ENCODE data around the gene ENPP1.
"Not testable (repeated sequence)": the region's sequence is repeated elsewhere in the genome, so short reads cannot be mapped to it uniquely, and the experiment has no call there.

The ENPP1 gene

DNA sequence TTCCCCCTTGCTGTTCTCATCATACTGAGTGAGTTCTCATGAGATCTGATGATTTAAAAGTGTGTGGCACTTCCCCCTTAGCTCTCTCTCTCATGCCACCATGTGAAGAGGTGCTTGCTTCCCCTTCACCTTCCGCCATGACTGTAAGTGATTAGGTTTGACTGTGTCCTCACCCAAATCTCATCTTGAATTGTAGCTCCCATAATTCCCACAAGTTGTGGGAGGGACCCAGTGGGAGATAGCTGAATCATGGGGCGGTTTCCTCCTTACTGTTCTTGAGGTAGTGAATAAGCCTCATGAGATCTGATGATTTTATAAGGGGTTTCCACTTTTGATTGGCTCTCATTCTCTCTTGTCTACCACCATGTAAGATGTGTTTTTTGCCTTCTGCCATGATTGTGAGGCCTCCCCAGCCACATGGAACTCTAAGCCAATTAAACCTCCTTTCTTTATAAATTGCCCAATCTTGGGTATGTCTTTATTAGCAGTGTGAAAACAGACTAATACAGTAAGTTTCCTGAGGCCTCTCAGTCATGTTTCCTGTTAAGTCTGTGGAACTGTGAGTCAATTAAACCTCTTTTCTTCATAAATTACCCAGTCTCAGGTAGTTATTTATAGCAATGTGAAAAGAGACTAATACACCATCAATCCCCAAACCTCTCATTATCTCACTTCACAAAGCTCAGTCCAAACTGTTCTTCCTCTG is 108.4 kb downstream of the ENPP1 start:
- DNase-seq (ENCODE audit: low spot score), result not testable (repeated sequence)

DNA sequence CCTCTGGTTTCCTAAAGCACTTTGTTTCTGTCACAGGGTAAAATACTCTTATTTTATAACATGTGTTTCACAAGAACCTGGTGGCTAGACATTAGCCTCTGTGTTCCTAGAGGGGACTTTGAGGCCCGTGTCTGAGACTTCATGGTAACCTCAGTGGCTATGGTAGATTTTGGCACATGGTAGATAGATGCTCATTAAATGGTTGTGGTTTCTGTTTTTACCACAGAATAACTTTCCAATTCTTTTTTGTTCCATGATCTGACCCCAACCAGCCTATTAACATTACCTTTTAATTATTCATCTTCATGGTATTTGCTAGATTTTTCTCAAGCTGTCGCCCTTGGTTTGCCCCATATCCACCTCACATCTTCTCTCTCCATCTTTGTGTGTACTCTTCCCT is 109.0 kb downstream of the ENPP1 start:
- no peak for DNase-seq (ENCODE audit: low spot score)

DNA sequence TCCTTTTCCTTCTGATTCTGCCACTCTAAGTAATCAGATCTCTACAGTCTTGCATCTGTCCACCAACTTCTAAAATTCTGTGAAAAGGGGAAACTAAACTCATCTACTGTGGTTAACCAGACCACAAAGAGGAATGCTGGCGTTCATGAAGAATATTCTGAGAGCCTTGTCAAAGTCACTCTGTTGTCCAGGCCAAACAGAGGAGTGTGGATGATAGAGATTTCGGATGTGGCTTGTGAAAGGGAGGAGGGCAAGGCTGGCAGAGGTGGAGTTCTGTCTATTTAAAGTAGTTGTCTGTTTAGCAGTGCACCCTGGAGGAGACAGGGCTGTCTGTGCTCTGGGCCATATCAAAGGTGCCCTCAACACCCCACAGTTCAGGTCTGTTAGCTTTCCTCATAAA is 109.5 kb downstream of the ENPP1 start:
- DNase-seq (ENCODE audit: low spot score), result peak; percentile 8

DNA sequence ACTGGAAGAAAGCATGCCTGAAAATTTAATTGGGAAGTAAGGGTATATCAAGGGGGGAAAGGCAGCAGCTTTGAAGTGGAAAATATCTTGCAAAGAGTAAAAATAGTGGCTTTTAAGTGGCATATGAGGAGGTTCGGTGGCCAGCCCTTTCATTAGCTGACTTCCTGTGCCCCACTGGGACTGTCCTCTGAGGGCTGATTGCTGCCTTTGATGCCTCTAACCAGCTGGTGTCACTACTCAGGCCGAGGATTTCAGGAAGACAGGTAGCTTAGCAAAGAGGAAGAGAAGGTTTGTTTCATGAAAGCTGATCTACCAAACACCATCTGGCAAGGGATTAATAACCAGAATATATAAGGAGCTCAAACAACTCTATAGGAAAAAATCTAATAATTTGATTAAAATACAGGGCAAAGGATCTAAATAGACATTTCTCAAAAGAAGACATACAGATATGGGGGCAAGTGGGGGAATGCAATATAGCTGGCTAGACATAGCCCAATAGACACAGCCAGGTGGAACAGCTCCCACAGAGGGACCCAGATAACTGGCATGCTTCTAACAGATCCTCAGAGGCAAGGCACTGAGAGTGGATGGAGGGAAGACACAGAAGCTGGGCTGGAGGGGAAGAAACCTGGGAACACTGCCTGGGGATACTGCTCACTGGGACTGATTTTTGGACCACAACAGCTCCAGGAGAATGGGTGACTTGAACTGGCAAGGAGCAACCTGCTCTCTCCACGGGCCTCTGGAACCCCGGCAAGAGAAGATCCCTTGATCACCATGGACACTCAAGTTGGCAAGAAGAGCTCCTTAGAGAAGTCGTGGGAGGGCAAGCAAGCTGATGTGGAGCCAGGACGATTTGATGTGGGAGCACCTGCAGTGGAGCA is 110.2 kb downstream of the ENPP1 start:
- no peak for DNase-seq (ENCODE audit: low spot score)

DNA sequence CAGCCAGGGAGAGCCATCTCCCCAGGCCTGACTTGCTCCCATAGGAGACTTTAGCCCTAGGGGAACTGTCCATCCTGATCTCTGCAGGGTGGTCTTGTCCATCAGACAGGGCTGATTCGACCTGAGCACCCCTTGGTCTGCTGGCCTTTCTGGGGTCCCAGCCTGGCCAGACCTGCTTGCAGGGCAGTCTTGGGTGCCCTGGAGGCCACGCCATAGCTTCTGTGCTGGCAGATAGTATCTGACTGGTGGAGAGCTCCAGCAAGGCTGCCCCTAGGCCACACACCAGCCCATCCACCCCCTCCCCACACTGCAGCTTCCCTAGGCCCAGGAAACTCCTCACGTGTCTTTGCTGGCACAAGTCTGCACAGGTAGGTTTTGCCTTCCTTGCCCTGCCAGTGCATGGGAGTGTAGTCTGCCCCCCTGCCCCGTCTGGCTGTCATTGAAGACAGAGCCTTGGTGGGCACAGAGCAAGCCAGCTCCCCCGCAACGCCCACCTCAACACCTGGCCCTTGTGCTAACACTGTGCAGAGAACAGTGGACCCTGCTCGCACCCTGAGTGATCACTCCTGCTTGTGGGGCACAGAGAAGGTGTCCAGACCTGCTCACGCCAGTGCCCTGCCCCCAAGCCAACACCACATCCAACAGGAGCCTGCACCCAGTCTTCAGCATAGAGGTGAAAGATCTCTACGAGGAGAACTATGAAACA is 111.0 kb downstream of the ENPP1 start:
- no peak for DNase-seq (ENCODE audit: low spot score)

DNA sequence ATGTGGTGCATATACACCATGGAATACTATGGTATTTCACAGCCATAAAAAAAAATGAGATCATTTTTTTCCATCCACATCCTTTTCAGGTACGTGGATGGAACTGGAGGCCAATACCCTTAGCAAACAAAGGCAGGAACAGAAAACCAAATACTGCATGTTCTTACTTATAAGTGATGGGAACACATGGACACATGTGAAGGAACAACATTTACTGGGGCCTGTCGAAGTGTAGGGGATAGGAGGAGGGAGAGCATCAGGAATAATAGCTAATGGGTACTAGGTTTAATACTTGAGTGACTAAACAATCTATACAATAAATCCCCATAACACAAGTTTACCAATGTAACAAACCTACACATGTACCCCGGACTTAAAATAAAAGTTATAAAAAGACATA is 112.8 kb downstream of the ENPP1 start:
- DNase-seq (ENCODE audit: low spot score), result no peak

DNA sequence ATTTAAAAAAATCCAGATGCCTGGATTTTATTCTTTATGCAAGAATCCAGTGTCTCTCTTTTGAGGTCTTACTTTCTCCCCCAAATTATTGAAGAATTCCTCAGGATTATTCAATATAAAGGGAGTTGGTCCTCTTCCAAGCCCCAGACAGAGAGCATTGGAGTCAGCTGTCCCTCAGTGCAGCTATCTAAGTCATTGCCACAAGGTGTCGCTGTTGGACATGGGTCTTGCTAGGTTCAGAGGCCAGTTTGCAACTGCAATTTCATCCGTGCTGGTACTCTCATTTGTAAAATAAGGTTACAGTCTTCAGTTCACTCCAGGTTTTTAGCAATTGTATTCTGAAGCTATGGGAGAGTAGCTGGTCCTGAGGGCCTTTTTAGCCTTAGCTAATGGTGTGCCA is 115.5 kb downstream of the ENPP1 start:
- DNase-seq (ENCODE audit: low spot score), result peak; percentile 24

DNA sequence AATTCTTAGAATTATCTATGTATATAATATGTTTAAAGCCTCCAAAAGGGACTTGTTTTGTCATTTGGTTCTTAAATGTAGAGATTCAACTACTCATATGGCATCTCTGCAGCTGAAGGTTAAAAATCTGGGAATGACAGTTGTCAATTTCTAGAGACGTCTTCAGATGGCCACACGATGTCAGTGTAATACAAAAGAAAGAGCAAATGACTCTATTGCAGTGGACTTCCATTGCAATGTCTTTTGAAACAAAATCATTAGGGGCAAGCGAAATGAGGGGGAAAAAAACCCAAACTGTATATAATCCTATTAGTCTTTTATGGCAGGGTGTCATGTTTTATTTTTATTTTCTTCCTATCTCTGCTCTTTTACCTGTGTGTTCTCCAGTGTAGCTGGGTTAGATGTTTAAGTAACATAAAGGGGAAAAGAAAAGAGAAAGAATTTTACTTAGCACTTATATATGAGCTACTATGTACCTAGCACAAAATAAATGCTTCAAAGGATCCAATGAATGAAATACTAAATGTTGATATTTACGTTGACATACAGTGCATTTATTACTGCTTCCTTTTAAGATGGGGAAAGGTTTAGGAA is 117.2 kb downstream of the ENPP1 start:
- peak; percentile 44 for DNase-seq (ENCODE audit: low spot score)

DNA sequence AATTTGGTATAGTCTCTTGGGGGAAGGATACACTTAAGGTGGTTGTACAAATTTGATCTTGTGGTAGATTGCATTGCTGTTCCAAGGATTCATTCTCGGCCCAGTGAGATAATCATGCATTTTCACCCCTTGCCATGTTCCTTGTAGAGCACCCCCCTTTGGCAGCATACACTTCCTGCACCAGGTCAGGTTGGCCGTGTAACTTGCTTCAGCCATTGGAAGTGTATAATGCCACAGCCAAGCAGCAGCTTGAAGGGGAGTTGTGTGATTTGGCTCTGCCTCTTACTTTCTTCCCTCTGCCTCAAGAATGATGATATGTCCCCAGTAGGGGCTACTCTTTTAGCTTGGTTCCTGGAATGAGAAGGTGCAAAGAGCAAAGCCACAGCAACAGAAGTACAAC is 121.4 kb downstream of the ENPP1 start:
- DNase-seq (ENCODE audit: low spot score), result no peak

DNA sequence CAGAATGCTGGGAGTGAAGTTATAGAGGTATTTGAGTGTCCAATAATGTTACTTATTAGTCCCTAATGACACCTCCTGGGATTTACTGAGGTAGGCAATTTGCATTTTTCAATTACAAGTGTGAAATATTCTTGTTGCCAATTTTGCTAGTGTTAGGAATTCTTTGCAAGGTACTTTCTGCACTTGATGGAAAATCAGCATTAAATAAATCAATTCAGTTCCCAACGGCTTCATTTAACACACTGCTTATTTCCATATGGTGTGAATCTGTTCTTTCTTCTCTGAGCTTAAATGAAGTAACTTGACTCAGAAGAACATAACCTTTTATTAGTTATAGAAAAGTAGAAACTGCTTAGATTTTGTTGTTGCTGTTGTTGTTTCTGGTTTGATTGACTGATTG is 122.2 kb downstream of the ENPP1 start:
- DNase-seq (ENCODE audit: low spot score), result no peak

DNA sequence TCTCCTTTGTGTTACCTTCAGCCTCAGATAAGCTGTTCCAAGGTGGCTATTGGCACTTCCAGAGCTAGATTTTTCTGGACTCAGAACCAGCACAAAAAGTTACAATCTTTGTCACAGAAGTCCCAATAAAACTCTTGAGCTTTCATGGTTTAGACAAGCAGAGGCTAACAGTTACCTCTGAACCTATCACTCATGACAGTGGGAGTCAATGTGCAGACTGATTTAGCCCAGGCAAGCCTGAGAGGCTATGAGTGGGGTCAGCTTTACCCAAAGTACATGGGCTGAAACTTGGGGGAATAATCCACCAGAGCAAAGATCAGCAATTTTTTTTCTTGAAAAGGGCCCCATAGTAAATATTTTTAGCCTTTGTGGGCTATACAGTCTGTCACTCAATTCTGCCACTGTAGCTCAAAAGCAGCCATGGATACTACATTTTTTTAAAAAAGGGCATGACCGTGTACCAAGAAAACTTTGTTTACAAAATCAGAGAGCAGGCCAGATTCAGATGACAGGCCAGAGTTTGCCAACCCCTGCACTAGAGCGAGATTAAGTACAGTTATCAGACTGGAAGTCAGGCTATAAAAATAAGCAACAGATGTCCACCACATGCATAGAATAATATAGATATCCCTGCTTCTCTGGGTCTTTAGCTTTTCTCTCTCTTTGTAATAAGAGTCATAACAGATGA is 123.4 kb downstream of the ENPP1 start:
- no peak for DNase-seq (ENCODE audit: low spot score)

DNA sequence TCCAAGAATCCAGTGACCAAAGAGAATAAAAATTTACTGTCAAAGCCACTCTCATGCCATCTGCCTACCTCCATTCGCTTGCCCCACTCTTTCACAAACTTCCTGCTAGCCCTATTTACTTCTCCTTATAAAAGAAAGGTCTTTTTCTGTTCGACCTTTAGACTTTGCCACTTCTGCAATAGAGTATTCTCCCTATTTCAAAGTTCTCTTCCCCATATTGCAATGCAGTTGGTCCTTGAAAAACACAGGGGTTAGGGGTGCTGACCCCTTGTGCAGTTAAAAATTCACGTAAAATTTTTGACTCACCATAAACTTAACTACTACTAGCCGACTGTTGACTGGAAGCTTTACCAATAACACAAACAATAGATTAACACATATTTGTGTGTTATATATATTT is 128.3 kb downstream of the ENPP1 start:
- DNase-seq (ENCODE audit: low spot score), result no peak

DNA sequence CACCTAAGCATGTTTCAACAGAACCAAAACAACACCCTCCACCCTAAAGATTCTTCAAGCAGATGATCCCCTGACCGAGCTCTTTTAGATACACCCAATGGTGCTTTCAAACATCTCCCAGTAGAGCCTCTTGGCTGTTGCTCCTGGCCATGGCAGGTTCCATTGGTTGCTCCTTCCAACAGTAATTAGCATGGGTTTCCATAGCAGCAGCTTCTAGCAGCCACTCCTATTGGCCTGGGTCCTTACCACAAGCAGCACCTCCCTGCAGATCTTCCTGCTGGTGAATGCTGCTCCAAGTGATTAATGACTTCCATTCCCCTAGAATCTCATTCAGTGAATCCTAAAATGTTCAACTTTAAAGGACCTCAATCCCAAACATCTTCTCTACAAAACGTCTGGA is 129.4 kb downstream of the ENPP1 start:
- DNase-seq (ENCODE audit: low spot score), result no peak

DNA sequence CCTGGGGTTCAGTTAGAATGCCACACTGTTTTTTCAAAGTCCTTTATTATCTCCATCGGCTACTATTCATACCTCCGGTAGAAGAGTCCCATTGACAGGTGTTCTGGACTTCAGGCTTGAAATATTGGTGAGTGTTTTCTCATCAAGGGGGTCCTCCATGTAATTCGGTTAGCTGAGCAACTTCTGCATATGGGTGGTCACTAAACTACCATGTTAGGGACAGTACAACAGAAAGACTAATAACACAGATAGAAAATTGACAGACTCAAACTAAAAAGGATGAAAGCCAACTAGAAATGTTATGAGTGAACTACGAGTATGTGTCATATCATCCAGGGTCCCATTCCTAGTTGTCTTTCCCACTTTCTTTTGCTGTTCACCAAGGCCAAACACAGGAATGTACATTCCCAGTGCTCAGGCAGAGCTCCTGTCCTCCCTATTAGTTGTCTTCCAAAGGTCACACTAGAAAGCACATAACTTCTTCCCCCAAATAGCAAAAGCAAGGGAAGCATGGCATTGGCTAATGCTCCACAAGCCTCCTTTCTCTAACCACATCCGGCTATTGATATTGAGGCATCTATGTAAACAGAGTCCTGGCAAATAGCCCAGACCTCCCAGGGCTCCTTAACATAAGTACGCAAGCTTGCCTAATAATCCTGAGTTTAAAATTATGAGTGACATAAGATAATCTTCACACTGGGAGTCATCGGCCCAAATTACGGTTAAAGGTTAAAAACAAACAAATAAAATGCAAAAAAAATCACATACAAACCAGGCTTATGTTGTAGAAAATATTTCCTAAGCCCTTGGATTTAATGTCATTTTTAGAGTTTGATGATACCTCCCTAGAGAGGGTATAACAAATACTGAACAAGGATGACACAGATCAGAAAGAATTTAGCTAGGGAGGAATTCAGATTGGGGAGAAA is 130.1 kb downstream of the ENPP1 start:
- no peak for DNase-seq (ENCODE audit: low spot score)

Data from globus pallidus (tissue), 1 donor.